A549 (cell line): ENCODE results near the gene KCNAB2. TPM values are rescaled to one million over a fixed set of nuclear protein-coding genes. Genes with fewer than 3 reads are reported as not detected.
"Not testable (repeated sequence)": the region's sequence is repeated elsewhere in the genome, so short reads cannot be mapped to it uniquely, and the experiment has no call there.

ENCODE experiments used
- ATAC-seq, 2 experiments: fragments of 200-7000 bp in 1 of 2; fragments of >200 bp in 1 of 2; cut with Nextera tagmentation in 1 of 2; cut with Tn5 transposase in 1 of 2; 3 replicates each; pipeline versions ENCODE4 v1.8.0 to v1.9.1; 2018 to 2020; ENCODE audit warnings: mild to moderate bottlenecking in 1 of 2, moderate library complexity in 1 of 2
- CTCF ChIA-PET: fragments of 300-600 bp; sonication (Branson Sonifier 250); formaldehyde crosslinking; extraction: SDS; loops from one replicate; lab custom pipeline; 2021; ENCODE audit warnings: antibody characterized with exemption, inconsistent platforms; lab: Yijun Ruan, JAX
- POLR2A ChIA-PET: fragments of 350-600 bp; formaldehyde crosslinking; extraction: SDS; loops from one replicate; lab custom pipeline; 2021; ENCODE audit warnings: antibody characterized with exemption, inconsistent platforms; lab: Yijun Ruan, JAX
- DNase-seq, 2 experiments: peaks; one replicate each; pipeline versions ENCODE4 v3.0.0 to v3.0.0-alpha.2; 2011 to 2016; ENCODE audit warnings: low read depth in 1 of 2, low spot score in 1 of 2
- FAIRE-seq: peaks from 2 replicates; lab custom pipeline; 2011; peaks lifted over from hg19 to GRCh38; lab: Jason Lieb, UNC
- H3K27ac ChIP-seq, 2 experiments: fragments of >200 bp; sonication (Bioruptor Twin); formaldehyde crosslinking; 3 replicates each; pipeline ENCODE4 v1.5.1; 2016 to 2017
- H3K4me1 ChIP-seq: fragments of >200 bp; sonication (Bioruptor Twin); formaldehyde crosslinking; 3 replicates; pipeline ENCODE4 v1.6.1; 2016
- H3K4me2 ChIP-seq: fragments of >200 bp; sonication (Bioruptor Twin); formaldehyde crosslinking; 3 replicates; pipeline ENCODE4 v1.6.1; 2016
- H3K4me3 ChIP-seq: fragments of >200 bp; sonication (Bioruptor Twin); formaldehyde crosslinking; 3 replicates; pipeline ENCODE4 v1.5.1; 2016
- H3K9me3 ChIP-seq: fragments of >200 bp; sonication (Bioruptor Twin); formaldehyde crosslinking; 3 replicates; pipeline ENCODE4 v1.6.1; 2016
- BCL3 ChIP-seq: fragments of >200 bp; sonication (Bioruptor Twin); formaldehyde crosslinking; IDR thresholded peaks from 3 replicates; pipeline ENCODE4 v1.6.1; 2016
- CBX8 ChIP-seq: fragments of 200-600 bp; sonication (generic); IDR thresholded peaks from 2 replicates; pipeline ENCODE4 v1.6.1; 2016
- CEBPB ChIP-seq, 2 experiments: fragments of >200 bp in 1 of 2; sonication (Bioruptor Twin) in 1 of 2; formaldehyde crosslinking in 1 of 2; IDR thresholded peaks; 2 replicates each; pipeline ENCODE4 v1.6.1; 2012 to 2016
- CHD4 ChIP-seq: fragments of 200-600 bp; sonication (generic); IDR thresholded peaks from 2 replicates; pipeline ENCODE4 v1.6.1; 2016; ENCODE audit warnings: antibody characterized with exemption, mild to moderate bottlenecking, borderline replicate concordance
- E2F6 ChIP-seq: IDR thresholded peaks from 2 replicates; pipeline ENCODE4 v1.6.1; 2012; ENCODE audit warnings: low read depth, borderline replicate concordance
- EHMT2 ChIP-seq: fragments of 200-600 bp; sonication (generic); IDR thresholded peaks from 2 replicates; pipeline ENCODE4 v1.6.1; 2016; ENCODE audit warnings: antibody characterized with exemption, low read depth, mild to moderate bottlenecking, moderate library complexity
- EP300 ChIP-seq, 2 experiments: fragments of >200 bp; sonication (Bioruptor Twin); formaldehyde crosslinking; IDR thresholded peaks; 2 replicates in 1 of 2; 3 replicates in 1 of 2; pipeline ENCODE4 v1.6.1; 2016 to 2017
- ESRRA ChIP-seq: fragments of 150-350 bp; IDR thresholded peaks from 2 replicates; pipeline ENCODE4 v1.6.1; 2014; ENCODE audit warnings: mild to moderate bottlenecking, low read length, borderline replicate concordance
- FOSL2 ChIP-seq, 2 experiments: fragments of 450-650 bp in 1 of 2; fragments of >200 bp in 1 of 2; sonication (Bioruptor Twin) in 1 of 2; formaldehyde crosslinking; IDR thresholded peaks; 2 replicates each; pipeline versions ENCODE4 v1.5.0 to v1.6.1; 2016 to 2020; ENCODE audit warnings: mild to moderate bottlenecking in 1 of 2, moderate library complexity in 1 of 2
- JUN ChIP-seq, 2 experiments: fragments of >200 bp; sonication (Bioruptor Twin); formaldehyde crosslinking; IDR thresholded peaks; 2 replicates in 1 of 2; 3 replicates in 1 of 2; pipeline ENCODE4 v1.6.1; 2016 to 2017
- JUNB ChIP-seq: fragments of >200 bp; sonication (Bioruptor Twin); formaldehyde crosslinking; IDR thresholded peaks from 2 replicates; pipeline ENCODE4 v1.6.1; 2016
- KDM5A ChIP-seq: fragments of 200-600 bp; sonication (generic); IDR thresholded peaks from 2 replicates; pipeline ENCODE4 v1.6.1; 2016; ENCODE audit warnings: antibody characterized with exemption, mild to moderate bottlenecking
- MAZ ChIP-seq: fragments of 150-350 bp; IDR thresholded peaks from 2 replicates; pipeline ENCODE4 v1.6.1; 2014; ENCODE audit warnings: antibody characterized with exemption, low read depth, low read length, borderline replicate concordance
- NPAS2 ChIP-seq: fragments of 250-450 bp; sonication (Bioruptor Pico); IDR thresholded peaks from 2 replicates; pipeline ENCODE4 v1.8.0; 2022; ENCODE audit warnings: mild to moderate bottlenecking, moderate library complexity, borderline replicate concordance
- PHF8 ChIP-seq: fragments of 200-600 bp; sonication (generic); IDR thresholded peaks from 2 replicates; pipeline ENCODE4 v1.6.1; 2016; ENCODE audit warnings: low read depth, mild to moderate bottlenecking, antibody characterized with exemption, moderate library complexity, borderline replicate concordance
- POLR2A ChIP-seq: IDR thresholded peaks from 2 replicates; pipeline ENCODE4 v1.6.1; 2012; ENCODE audit warnings: mild to moderate bottlenecking, low read length
- POLR2AphosphoS2 ChIP-seq: conservative IDR thresholded peaks from 2 replicates; pipeline ENCODE4 v1.6.1; 2012; ENCODE audit warnings: low read length, improper control_type of control experiment, inconsistent platforms
- RARB ChIP-seq: fragments of 250-450 bp; sonication (Bioruptor Pico); IDR thresholded peaks from 2 replicates; pipeline ENCODE4 v1.8.0; 2021; ENCODE audit warnings: mild to moderate bottlenecking, moderate library complexity
- RFX5 ChIP-seq: fragments of 450-650 bp; IDR thresholded peaks from 2 replicates; pipeline ENCODE4 v1.7.1; 2014; ENCODE audit warnings: antibody characterized with exemption, mild to moderate bottlenecking, moderate library complexity
- SMC3 ChIP-seq: fragments of >200 bp; sonication (Bioruptor Twin); formaldehyde crosslinking; IDR thresholded peaks from 3 replicates; pipeline ENCODE4 v1.6.1; 2018; ENCODE audit warnings: inconsistent platforms
- SREBF2 ChIP-seq: fragments of 450-650 bp; IDR thresholded peaks from 2 replicates; pipeline ENCODE4 v1.6.1; 2014; ENCODE audit warnings: mild to moderate bottlenecking, moderate library complexity
- USF2 ChIP-seq: fragments of 450-650 bp; IDR thresholded peaks from 2 replicates; pipeline ENCODE4 v1.6.1; 2014; ENCODE audit warnings: antibody characterized with exemption
- ZNF302 ChIP-seq: fragments of 250-450 bp; sonication (Bioruptor Pico); IDR thresholded peaks from 2 replicates; pipeline ENCODE4 v1.9.0; 2021; ENCODE audit warnings: inconsistent platforms, mild to moderate bottlenecking, moderate library complexity
- ZSCAN20 ChIP-seq: fragments of 250-450 bp; sonication (Bioruptor Pico); IDR thresholded peaks from 2 replicates; pipeline ENCODE4 v1.8.0; 2022; ENCODE audit warnings: mild to moderate bottlenecking, moderate library complexity
- WGBS: methylation state at CpG from one replicate; pipeline ENCODE4 v1.1.6; 2017; ENCODE audit errors: missing lambda C conversion rate; 5-methylcytosine and 5-hydroxymethylcytosine counted together
- polyA plus RNA-seq, 4 experiments: library from polyadenylated mRNA; depleted of rRNA in 3 of 4; stranded (reverse); fragments of >200 nt; fragmentation: RNase III in 1 of 4; extraction: RNeasy Plus Mini Kit Qiagen cat#74134 plus additional on column Dnase treatment in 1 of 4; gene quantifications; 2 replicates in 3 of 4; 3 replicates in 1 of 4; pipeline ENCODE4 v1.2.3, GENCODE V29; 2011 to 2017

Gene KCNAB2
- polyA plus RNA-seq, 2 of the 4 experiments (the other 2 are of a cell fraction): 7.3 to 9.9 TPM

GRCh38 chr1:6016191-6016865, 29.4 kb upstream of the KCNAB2 start:
- no peak overlapping the region for H3K27ac ChIP-seq
- DNase-seq (no peak), ATAC-seq (no peak), FAIRE-seq (no peak)
- H3K4me1 ChIP-seq: no peaks in the 10 kb centered on the region
- no peak overlapping the region for H3K4me3 ChIP-seq
- H3K4me2 ChIP-seq: no peak overlapping the region
- 92% methylated on average over 15 of the region's 21 CpGs for WGBS
- no peak for TF ChIP-seq KDM5A
- TF ChIP-seq ESRRA: no peak
- POLR2A ChIA-PET: no interaction called here
- H3K9me3 ChIP-seq: no peaks in the 10 kb centered on the region
- CTCF ChIA-PET: no interaction called here

- WGBS: 87% methylated on average over 7 of the region's 7 CpGs
- CTCF ChIA-PET: interaction anchor here (1.1 kb wide), 1 partner anchor 272 kb away, joined by 4 read pairs; no protein-coding TSS in a partner anchor
- H3K4me2 ChIP-seq, H3K9me3 ChIP-seq, FAIRE-seq, DNase-seq, H3K4me3 ChIP-seq, H3K27ac ChIP-seq, ATAC-seq, H3K4me1 ChIP-seq, POLR2A ChIA-PET: not testable (repeated sequence)
Measured at GRCh38 chr1:6017654-6018053, 28.0 kb upstream of the KCNAB2 start.

GRCh38 chr1:6019166-6019845, 26.4 kb upstream of the KCNAB2 start:
- 86% methylated on average over 11 of the region's 15 CpGs for WGBS

GRCh38 chr1:6022193-6022592, 23.5 kb upstream of the KCNAB2 start:
- H3K4me3 ChIP-seq: no peak overlapping the region
- ChIA-PET CTCF (no interaction called here), POLR2A (no interaction called here)
- no peak for FAIRE-seq
- 88% methylated on average over 4 of the region's 4 CpGs for whole genome bisulfite sequencing
- H3K27ac ChIP-seq: no peak overlapping the region
- peaks cover 16% of the 10 kb centered on the region; the same call in 2 of the 3 replicates for H3K4me1 ChIP-seq
- H3K4me2 ChIP-seq: no peak overlapping the region
- no peak for DNase-seq
- no peaks in the 10 kb centered on the region for H3K9me3 ChIP-seq
- no peak for ATAC-seq
- TF ChIP-seq SREBF2 (no peak), NPAS2 (CRISPR knock-in tag) (no peak), USF2 (no peak), CBX8 (no peak), ZSCAN20 (no peak), PHF8 (no peak), ZNF302 (CRISPR knock-in tag) (no peak), KDM5A (no peak), FOSL2 (IDR thresholded peaks at IDR 0.05) (no peak), FOSL2 (CRISPR knock-in tag; IDR thresholded peaks at IDR 0.05) (no peak), JUNB (no peak), EP300 (IDR thresholded peaks at IDR 0.05) (no peak), POLR2A (no peak), CEBPB (IDR thresholded peaks at IDR 0.05) (no peak), EHMT2 (no peak), ESRRA (no peak), SMC3 (no peak), BCL3 (no peak), MAZ (no peak), CHD4 (no peak)

More at GRCh38 chr1:6019166-6019845, 26.4 kb upstream of the KCNAB2 start:
- no peaks in the 10 kb centered on the region for H3K9me3 ChIP-seq
- no peaks in the 10 kb centered on the region for H3K4me1 ChIP-seq
- H3K27ac ChIP-seq: no peak overlapping the region
- FAIRE-seq (no peak), DNase-seq (no peak), ATAC-seq (no peak)
- TF ChIP-seq JUNB (no peak), ZNF302 (CRISPR knock-in tag) (no peak), JUN (IDR thresholded peaks at IDR 0.05) (no peak), RARB (CRISPR knock-in tag) (no peak), POLR2AphosphoS2 (no peak), KDM5A (no peak), BCL3 (no peak), FOSL2 (IDR thresholded peaks at IDR 0.05) (no peak), FOSL2 (CRISPR knock-in tag; IDR thresholded peaks at IDR 0.05) (no peak), E2F6 (no peak), RFX5 (no peak)
- no peak overlapping the region for H3K4me3 ChIP-seq
- H3K4me2 ChIP-seq: no peak overlapping the region
- ChIA-PET POLR2A (no interaction called here), CTCF (interaction anchor here (0.6 to 1.2 kb wide), 2 partner anchors 9 to 15 kb away, joined by 3 read pairs; no protein-coding TSS in a partner anchor)
